NCI-H524 (cell line): ENCODE measurements around the gene RNF43.
"Not testable (repeated sequence)": the region's sequence is repeated elsewhere in the genome, so short reads cannot be mapped to it uniquely, and the experiment has no call there.

Experiments used
- DNase-seq, 2 experiments: peaks; one replicate each; lab custom pipeline; 2025; lab: John Stamatoyannopoulos, UW

Gene RNF43

DNA sequence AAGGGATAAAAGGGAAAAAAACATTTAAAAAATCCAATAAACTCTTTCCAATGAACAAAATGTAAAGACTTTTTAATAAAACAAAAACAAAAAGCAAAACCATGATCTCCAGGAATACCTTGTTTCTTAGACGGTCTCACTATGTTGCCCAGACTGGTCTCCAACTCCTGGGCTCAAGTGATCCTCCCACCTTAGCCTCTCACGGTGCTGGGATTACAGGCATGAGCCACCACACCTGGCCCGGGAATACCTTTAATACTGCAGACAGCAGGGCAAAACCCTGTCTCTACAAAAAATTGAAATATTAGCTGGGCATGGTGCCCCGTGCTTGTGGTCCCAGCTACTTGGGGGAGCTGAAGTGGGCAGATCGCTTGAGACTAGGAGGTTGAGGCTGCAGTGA lies 7.9 kb downstream of the RNF43 start:
- DNase-seq: no peak

- DNase-seq: no peak
Observed at GRCh38 chr17:58403311-58403710, 14.0 kb downstream of the RNF43 start.

- DNase-seq: no peak
Observed at GRCh38 chr17:58402679-58403078, 14.7 kb downstream of the RNF43 start.

DNA sequence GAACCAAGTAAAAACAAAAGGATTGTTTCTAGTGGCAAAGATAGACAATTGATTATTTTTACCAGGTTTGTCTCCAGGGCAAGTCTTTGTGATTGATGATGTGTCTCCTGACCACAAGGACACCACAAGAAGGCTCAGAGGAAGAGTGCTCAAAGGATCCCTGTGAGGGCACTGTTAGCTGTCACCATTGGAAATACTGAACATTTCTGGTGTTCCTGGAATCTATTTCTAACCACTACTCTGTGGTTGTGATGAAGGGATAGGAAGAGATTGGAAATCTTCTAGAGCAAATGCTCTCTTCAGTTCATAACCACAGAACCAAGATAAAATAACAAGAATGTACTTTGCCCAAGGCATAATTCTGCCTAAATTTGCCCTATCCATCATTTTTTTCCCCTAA lies 15.3 kb downstream of the RNF43 start:
- DNase-seq: no peak

DNA sequence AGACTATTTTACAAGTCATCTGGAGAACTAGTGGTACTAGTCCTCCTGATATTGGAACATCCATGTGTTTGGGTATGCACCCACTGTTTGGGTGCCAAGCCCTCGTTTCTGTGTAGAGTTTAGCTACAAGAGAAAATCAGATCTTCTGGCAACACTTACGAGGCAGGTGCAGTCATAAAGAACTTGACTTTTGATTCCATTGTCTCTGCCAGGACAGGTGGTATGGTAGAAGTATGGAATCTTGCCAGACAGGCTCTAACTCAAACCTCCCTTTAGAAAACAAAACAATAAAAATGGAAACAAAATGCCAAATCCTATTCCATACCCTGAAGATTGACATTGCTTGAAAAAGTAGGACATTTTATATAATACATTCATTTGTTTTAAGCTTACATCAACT lies 16.0 kb downstream of the RNF43 start:
- DNase-seq: no peak

DNA sequence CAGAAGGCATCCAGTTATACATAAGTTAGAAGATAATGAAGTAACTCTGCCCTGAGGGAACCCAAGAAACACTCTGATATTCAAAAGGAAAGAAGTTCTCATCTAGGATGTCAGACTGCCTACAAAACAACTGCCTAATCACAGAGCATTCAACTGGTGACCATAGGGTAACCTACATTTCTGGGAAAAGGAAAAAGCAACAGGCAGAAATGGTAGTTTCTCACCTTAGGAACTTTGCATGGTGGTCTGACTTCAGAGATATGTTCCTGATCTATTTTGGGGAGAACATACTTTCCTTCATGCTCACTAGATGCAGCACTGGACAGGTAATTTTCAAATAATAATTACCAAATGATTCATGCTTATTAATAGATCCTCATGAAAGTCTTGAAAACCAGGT lies 16.5 kb downstream of the RNF43 start:
- no peak for DNase-seq

DNA sequence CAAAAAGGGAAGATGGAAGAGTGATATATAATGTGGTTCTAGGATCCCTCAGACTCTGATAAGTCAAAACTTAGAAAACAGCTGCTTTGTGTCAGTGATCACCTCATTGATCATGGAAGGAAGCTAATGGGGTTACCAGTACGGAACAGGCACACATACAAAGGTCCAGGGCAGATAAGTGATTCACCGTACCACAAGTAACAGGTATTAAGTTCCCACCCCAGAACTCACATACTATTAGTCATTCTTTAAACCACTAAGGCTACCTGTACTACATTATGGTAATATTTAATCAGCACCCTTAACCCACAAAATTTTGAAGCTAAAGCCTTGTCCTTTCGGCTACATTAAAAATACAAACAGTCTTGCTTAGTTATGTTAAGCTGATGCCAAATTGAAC lies 17.4 kb downstream of the RNF43 start:
- no peak for DNase-seq

DNA sequence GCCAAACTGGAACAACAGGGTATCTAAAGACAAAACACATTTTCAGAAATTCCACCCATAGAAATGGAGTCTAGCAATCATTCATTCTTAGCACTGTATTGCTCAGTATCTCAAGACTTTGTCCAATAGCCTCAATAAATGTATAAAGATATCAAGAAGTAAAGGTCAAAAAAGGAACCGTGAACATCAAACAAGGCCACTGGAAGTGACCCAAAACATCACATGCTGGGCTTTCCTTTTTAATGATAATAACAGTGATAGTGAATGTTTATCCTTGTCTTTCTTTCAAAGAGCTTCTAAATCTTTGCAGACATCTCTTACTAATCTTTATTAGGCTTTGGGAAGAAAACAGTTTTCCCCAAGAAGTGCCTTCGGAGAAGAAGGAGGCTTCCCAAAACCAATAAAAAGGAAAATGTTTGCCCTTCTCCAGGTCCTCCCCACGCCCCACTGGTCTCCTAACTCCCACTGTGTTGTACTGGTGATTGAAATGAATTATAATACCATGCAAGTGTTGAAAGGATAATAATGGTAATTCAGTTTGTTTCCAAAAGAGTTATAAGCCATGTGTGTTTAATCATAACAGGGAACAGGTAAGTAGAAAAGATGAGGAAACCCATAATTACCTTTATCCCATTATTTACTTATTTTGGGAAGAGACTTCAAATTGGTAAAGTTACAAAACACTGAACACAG lies 18.6 kb downstream of the RNF43 start:
- DNase-seq: no peak

GRCh38 chr17:58397421-58397820 lies 19.9 kb downstream of the RNF43 start:
- not testable (repeated sequence) for DNase-seq

DNA sequence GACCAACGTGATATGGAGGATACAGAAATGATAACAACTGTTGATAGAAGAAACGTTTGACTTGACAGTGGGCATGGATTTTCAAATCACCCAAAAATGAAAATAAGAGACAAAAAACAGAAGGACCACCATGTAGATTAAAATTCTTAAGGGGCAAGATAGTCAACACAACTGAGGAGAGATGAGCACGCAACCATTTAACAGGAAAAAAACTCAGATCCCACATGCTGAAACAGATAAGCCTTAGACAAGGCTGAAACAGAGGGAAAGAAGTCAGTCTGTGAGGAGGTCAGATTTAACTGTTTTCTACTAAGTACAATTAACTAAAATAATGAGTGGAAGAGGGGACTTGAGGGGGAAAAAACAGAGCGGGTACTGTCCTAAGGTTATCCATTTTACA lies 21.2 kb downstream of the RNF43 start:
- no peak for DNase-seq

GRCh38 chr17:58394534-58395223 lies 22.7 kb downstream of the RNF43 start:
- DNase-seq: no peak

GRCh38 chr17:58391302-58391984 lies 25.9 kb downstream of the RNF43 start:
- no peak for DNase-seq

GRCh38 chr17:58390884-58391283 lies 26.4 kb downstream of the RNF43 start:
- no peak for DNase-seq

DNA sequence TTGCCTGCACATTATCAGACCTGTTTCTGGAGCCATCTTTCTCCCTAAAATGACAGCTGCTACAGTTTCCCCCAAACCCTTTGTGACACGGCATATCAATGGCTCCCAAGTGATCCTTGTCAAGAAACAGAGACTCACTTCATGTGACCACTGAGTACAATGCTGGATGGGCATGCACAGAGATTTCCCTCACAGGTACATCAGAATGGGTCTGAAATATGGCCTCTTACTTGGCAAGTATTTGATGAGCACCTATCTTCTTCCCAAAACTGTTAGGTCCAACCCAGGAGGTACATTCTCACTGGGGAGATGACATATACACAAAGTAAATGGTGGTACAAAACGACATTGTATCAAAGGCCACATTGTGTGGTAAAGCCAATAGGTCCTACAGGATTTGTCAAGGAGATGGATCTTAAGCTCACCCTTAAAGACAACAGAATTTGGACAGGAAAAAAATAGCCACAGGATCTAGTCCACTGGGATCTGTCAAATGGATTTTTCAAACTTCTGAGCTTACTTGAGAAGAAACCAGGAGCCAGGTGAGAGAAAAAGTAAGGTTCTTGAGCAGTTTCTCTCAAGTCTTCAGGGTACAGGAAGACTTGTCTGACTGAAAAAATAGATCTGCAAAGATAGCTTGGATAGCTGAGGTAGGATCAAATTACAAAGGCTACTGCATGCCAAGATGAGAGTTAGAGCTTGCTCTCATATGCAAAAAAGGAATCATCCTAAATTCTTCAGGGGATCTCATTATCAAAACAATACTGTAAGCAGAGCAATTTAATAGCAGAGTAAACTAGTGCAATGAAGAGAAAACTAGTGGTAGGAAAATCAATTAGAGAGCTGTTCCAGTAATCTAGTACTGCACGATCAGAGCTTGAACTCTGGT lies 28.8 kb downstream of the RNF43 start:
- no peak for DNase-seq

- DNase-seq: no peak
Observed at GRCh38 chr17:58387834-58388233, 29.5 kb downstream of the RNF43 start.

GRCh38 chr17:58386708-58387107 lies 30.6 kb downstream of the RNF43 start:
- no peak for DNase-seq

DNA sequence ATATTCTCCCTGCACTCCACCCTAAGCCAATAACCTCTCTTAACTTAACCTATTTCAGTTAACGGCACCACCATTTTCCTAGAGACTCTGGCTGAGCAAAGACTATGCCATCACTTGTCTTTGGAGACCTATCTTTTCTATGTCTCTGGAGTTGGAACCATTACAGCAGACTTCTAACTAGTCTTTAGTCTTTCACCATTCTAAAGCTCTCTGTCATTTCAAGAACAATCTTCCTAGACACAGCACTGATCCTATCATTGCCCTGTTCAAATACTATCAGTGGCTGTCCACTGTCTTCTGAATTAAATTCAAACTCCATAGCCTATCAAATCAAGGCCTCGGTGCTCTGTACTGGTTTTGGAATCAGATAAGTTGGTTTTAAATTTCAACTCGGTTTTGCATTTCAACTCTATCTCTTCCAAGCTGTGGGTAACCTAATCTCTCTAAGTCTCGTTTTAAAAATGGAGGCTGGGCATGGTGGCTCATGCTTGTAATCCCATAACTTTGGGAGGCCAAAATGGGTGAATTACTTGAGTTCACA lies 31.9 kb downstream of the RNF43 start:
- no peak for DNase-seq

GRCh38 chr17:58384897-58385296 lies 32.4 kb downstream of the RNF43 start:
- no peak for DNase-seq

GRCh38 chr17:58383892-58384462 lies 33.4 kb downstream of the RNF43 start:
- DNase-seq: no peak

GRCh38 chr17:58382872-58383242 lies 34.5 kb downstream of the RNF43 start:
- DNase-seq: no peak

GRCh38 chr17:58382108-58382871 lies 35.0 kb downstream of the RNF43 start:
- no peak for DNase-seq
